Mammary epithelial cell (primary cell): ENCODE results near the gene IQSEC3.
"Not testable (repeated sequence)": the region's sequence is repeated elsewhere in the genome, so short reads cannot be mapped to it uniquely, and the experiment has no call there.

Experiments
- CTCF ChIP-seq, 2 donors: IDR thresholded peaks in 1 of 2; conservative IDR thresholded peaks in 1 of 2; 2 replicates each; pipeline ENCODE4 v1.5.1; 2011 to 2012; ENCODE audit warnings: inconsistent platforms in 2 of 2, low read length in 2 of 2, mild to moderate bottlenecking in 2 of 2, control low read depth in 1 of 2, low read depth in 1 of 2; ENCODE audit not compliant: insufficient read depth in 1 of 2; ENCODE audit errors: extremely low read depth in 1 of 2
- EZH2 ChIP-seq: IDR thresholded peaks from 2 replicates; pipeline ENCODE4 v1.6.1; 2012; ENCODE audit warnings: low read length, inconsistent platforms, borderline replicate concordance

- TF ChIP-seq CTCF (conservative IDR thresholded peaks at IDR 0.05 in 1 of 2, IDR thresholded peaks at IDR 0.05 in 1 of 2; ENCODE audit: extremely low read depth in 1 of 2, insufficient read depth in 1 of 2, low read depth in 1 of 2, low read length in 2 of 2); EZH2: not testable (repeated sequence)
Measured at GRCh38 chr12:17370-18340, 48.9 kb upstream of the IQSEC3 start.
